Coronary artery (tissue), 2 donors: Measurements from ENCODE around the gene INPP5A.

Experiments used
- DNase-seq: peaks from one replicate; pipeline ENCODE4 v3.0.0-alpha.2; 2017; ENCODE audit warnings: low spot score
- H3K27ac ChIP-seq, 2 donors: fragments of 200-600 bp; sonication (generic); one replicate each; pipeline ENCODE4 v1.5.1; 2016 to 2019
- H3K4me3 ChIP-seq: fragments of 200-600 bp; sonication (generic); 2 replicates; pipeline ENCODE4 v1.5.1; 2016; ENCODE audit warnings: mild to moderate bottlenecking, moderate library complexity
- CTCF ChIP-seq: fragments of 200-600 bp; sonication (generic); IDR thresholded peaks from one replicate; pipeline ENCODE4 v1.5.1; 2019; ENCODE audit warnings: antibody characterized with exemption

The INPP5A gene

GRCh38 chr10:132745511-132745910 lies 207.9 kb downstream of the INPP5A start:
- Histone ChIP-seq H3K27ac (no peak overlapping the region), H3K4me3 (no peak overlapping the region)
- no peak for DNase-seq
- TF ChIP-seq CTCF = no peak

- no peak for TF ChIP-seq CTCF
- Histone ChIP-seq H3K27ac (no peak overlapping the region), H3K4me3 (no peak overlapping the region)
- DNase-seq = no peak
Measured at GRCh38 chr10:132745971-132746370, 208.4 kb downstream of the INPP5A start.

GRCh38 chr10:132746386-132746785 lies 208.8 kb downstream of the INPP5A start:
- no peak for TF ChIP-seq CTCF
- DNase-seq = no peak
- Histone ChIP-seq H3K4me3 (no peak overlapping the region), H3K27ac (no peak overlapping the region)

- Histone ChIP-seq H3K27ac (no peak overlapping the region), H3K4me3 (no peak overlapping the region)
- no peak for TF ChIP-seq CTCF
- DNase-seq = no peak
Measured at GRCh38 chr10:132746801-132747625, 209.4 kb downstream of the INPP5A start.

GRCh38 chr10:132748135-132748534 lies 210.5 kb downstream of the INPP5A start:
- Histone ChIP-seq H3K27ac (no peak overlapping the region), H3K4me3 (no peak overlapping the region)
- no peak for TF ChIP-seq CTCF
- DNase-seq = no peak

GRCh38 chr10:132748545-132749370 lies 211.2 kb downstream of the INPP5A start:
- H3K4me3 ChIP-seq = no peak overlapping the region
- no peak overlapping the region for H3K27ac ChIP-seq
- no peak for TF ChIP-seq CTCF
- no peak for DNase-seq
